Esophagus muscularis mucosa (tissue), 4 donors: ENCODE data around the gene PDLIM5.

Source experiments
- CTCF ChIP-seq, 3 experiments: fragments of 200-600 bp in 2 of 3; fragments of 450-650 bp in 1 of 3; sonication (generic) in 2 of 3; IDR thresholded peaks; one replicate each; pipeline ENCODE4 v1.5.1; 2017 to 2019; ENCODE audit warnings: antibody characterized with exemption in 3 of 3, mild to moderate bottlenecking in 2 of 3, moderate library complexity in 1 of 3
- EP300 ChIP-seq: sonication (generic); formaldehyde crosslinking; IDR thresholded peaks from one replicate; pipeline ENCODE4 v1.6.1; 2017; ENCODE audit warnings: antibody characterized with exemption
- POLR2A ChIP-seq: fragments of 450-650 bp; IDR thresholded peaks from one replicate; pipeline ENCODE4 v1.6.1; 2017; ENCODE audit warnings: antibody characterized with exemption, moderate library complexity, mild to moderate bottlenecking, low read depth
- POLR2AphosphoS5 ChIP-seq, 2 donors: sonication (generic); formaldehyde crosslinking; IDR thresholded peaks; one replicate each; pipeline ENCODE4 v1.6.1; 2017; ENCODE audit warnings: antibody characterized with exemption in 2 of 2

DNA sequence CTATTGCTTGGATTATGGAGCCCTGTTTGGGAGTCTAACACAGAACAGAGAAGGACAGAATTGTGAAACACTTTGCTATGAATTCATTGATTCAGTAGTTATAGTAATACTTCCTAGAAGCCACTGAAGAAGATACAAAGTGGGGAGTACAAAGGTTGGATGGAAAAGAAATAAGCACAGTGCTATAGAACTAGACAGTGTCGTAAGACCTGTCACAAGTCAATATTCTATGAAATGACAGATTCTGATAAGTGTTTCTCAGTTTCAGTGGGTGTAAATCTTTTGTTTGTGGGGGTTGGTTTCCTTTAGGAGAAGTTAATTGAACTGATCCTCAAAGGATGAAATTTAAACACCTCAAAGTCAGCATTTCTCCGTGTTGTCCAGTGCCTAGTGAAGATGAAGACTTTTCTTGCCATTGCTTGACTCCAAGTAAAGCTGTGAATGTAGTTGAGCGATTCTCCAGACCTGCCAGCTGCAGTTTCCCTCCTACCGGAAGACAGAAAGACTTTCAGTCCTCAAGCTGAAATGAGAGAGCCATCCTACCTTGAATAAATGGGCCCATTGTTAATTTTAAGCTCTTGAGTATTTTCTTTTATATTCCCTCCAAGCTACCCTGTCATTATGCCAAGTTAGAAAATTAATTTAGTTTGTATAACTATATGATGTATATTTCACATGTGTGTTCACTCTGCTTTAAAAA is 7.9 kb downstream of the PDLIM5 start:
- TF ChIP-seq CTCF (IDR thresholded peaks at IDR 0.05): no peak
- TF ChIP-seq POLR2A: no peak
- no peak for TF ChIP-seq EP300
- no peak for TF ChIP-seq POLR2AphosphoS5 (IDR thresholded peaks at IDR 0.05)
